Stomach (tissue), 4 donors: ENCODE measurements around the gene TEX48.

Experiments used
- CTCF ChIP-seq, 7 experiments: fragments of 450-650 bp in 4 of 7; fragments of 200-600 bp in 3 of 7; sonication (generic) in 3 of 7; IDR thresholded peaks; one replicate each; pipeline ENCODE4 v1.5.1; 2016 to 2019; ENCODE audit warnings: antibody characterized with exemption in 7 of 7, control low read depth in 2 of 7, mild to moderate bottlenecking in 1 of 7
- POLR2A ChIP-seq, 4 donors: fragments of 450-650 bp; IDR thresholded peaks; one replicate each; pipeline ENCODE4 v1.6.1; 2016; ENCODE audit warnings: antibody characterized with exemption in 4 of 4, control low read depth in 2 of 4, mild to moderate bottlenecking in 1 of 4, moderate library complexity in 1 of 4
- POLR2AphosphoS5 ChIP-seq, 3 donors: sonication (generic); formaldehyde crosslinking; IDR thresholded peaks; one replicate each; pipeline ENCODE4 v1.6.1; 2016; ENCODE audit warnings: antibody characterized with exemption in 3 of 3

GRCh38 chr9:114723931-114724330 is 41.9 kb upstream of the TEX48 start:
- TF ChIP-seq CTCF (IDR thresholded peaks at IDR 0.05) (no peak), POLR2A (IDR thresholded peaks at IDR 0.05) (no peak), POLR2AphosphoS5 (IDR thresholded peaks at IDR 0.05) (no peak)
